ENCODE data around the gene NCOA6. TPM values are rescaled to one million over a fixed set of nuclear protein-coding genes. Genes with fewer than 3 reads are reported as not detected.

Gene NCOA6
- total RNA-seq, 1 donor from 2014 or later, result 21.1 TPM

GRCh38 chr20:34831936-34832335 is 6.5 kb upstream of the NCOA6 start:
- Mint-ChIP-seq H3K27me3 (ENCODE audit: low read depth, unreplicated experiment) (peaks cover 18% of the 10 kb centered on the region), H3K4me3 (ENCODE audit: unreplicated experiment) (no peak overlapping the region), H3K4me1 (ENCODE audit: low read depth, unreplicated experiment) (no peaks in the 10 kb centered on the region), H3K27ac (ENCODE audit: unreplicated experiment) (no peak overlapping the region), H3K36me3 (ENCODE audit: low read depth, unreplicated experiment) (no peaks in the 10 kb centered on the region), H3K9me3 (ENCODE audit: unreplicated experiment) (no peaks in the 10 kb centered on the region)
- Histone ChIP-seq H3K9me3 (ENCODE audit: insufficient read depth, low read depth, low read length) (no peaks in the 10 kb centered on the region), H3K4me1 (ENCODE audit: insufficient read depth, low read length) (no peaks in the 10 kb centered on the region), H4K20me1 (ENCODE audit: insufficient read depth, low read length) (no peaks in the 10 kb centered on the region), H3K27ac (ENCODE audit: low read depth, low read length) (no peak overlapping the region), H3K4me3 (ENCODE audit: insufficient read depth, low read depth, low read length) (no peak overlapping the region), H3K27me3 (ENCODE audit: insufficient read depth, low read length) (peaks cover 23% of the 10 kb centered on the region), H3K4me2 (ENCODE audit: low read length) (no peak overlapping the region), H3K36me3 (ENCODE audit: insufficient read depth, low read length) (no peaks in the 10 kb centered on the region), H2AFZ (ENCODE audit: low read depth, low read length) (no peak overlapping the region), H3K9ac (ENCODE audit: low read length) (no peak overlapping the region), H3K79me2 (ENCODE audit: insufficient read depth, low read length) (no peaks in the 10 kb centered on the region)
- DNase-seq (ENCODE audit: low read depth) (no peak), FAIRE-seq (no peak)
- no peak for TF ChIP-seq EZH2 (IDR thresholded peaks at IDR 0.05; ENCODE audit: insufficient read depth, low read length)
- TF ChIP-seq, protein P1, sequence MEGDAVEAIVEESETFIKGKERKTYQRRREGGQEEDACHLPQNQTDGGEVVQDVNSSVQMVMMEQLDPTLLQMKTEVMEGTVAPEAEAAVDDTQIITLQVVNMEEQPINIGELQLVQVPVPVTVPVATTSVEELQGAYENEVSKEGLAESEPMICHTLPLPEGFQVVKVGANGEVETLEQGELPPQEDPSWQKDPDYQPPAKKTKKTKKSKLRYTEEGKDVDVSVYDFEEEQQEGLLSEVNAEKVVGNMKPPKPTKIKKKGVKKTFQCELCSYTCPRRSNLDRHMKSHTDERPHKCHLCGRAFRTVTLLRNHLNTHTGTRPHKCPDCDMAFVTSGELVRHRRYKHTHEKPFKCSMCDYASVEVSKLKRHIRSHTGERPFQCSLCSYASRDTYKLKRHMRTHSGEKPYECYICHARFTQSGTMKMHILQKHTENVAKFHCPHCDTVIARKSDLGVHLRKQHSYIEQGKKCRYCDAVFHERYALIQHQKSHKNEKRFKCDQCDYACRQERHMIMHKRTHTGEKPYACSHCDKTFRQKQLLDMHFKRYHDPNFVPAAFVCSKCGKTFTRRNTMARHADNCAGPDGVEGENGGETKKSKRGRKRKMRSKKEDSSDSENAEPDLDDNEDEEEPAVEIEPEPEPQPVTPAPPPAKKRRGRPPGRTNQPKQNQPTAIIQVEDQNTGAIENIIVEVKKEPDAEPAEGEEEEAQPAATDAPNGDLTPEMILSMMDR (IDR thresholded peaks at IDR 0.05; ENCODE audit: insufficient read depth, low read depth, low read length), result no peak

DNA sequence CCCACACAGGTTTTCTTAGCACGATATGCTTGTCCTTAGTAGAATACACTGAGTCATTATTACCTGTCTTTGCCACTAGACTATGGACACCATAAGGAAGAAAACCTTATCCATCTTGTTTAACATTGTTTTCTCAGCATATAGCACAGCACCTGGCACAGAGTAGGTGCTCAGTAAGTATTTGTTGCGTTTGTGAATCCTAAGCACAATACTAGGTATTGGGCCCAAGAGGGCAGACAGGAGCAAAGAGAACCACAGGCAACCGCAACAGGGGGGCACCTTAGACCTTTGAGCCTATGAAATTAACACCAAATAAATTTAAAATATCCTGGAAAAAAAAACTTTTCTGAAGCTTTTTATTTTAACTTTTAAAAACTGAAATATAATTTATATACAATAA is 3.7 kb upstream of the NCOA6 start:
- Histone ChIP-seq H3K9ac (ENCODE audit: low read length) (no peak overlapping the region), H3K4me2 (ENCODE audit: low read length) (no peak overlapping the region), H3K27me3 (ENCODE audit: insufficient read depth, low read length) (peaks cover 23% of the 10 kb centered on the region), H4K20me1 (ENCODE audit: insufficient read depth, low read length) (peaks cover 6% of the 10 kb centered on the region), H3K79me2 (ENCODE audit: insufficient read depth, low read length) (peaks cover 11% of the 10 kb centered on the region), H3K9me3 (ENCODE audit: insufficient read depth, low read depth, low read length) (no peaks in the 10 kb centered on the region), H3K4me1 (ENCODE audit: insufficient read depth, low read length) (no peaks in the 10 kb centered on the region), H3K27ac (ENCODE audit: low read depth, low read length) (no peak overlapping the region), H2AFZ (ENCODE audit: low read depth, low read length) (no peak overlapping the region), H3K36me3 (ENCODE audit: insufficient read depth, low read length) (no peaks in the 10 kb centered on the region), H3K4me3 (ENCODE audit: insufficient read depth, low read depth, low read length) (no peak overlapping the region)
- no peak for DNase-seq (ENCODE audit: low read depth)
- Mint-ChIP-seq H3K4me1 (ENCODE audit: low read depth, unreplicated experiment) (peaks cover 1% of the 10 kb centered on the region), H3K9me3 (ENCODE audit: unreplicated experiment) (no peaks in the 10 kb centered on the region), H3K36me3 (ENCODE audit: low read depth, unreplicated experiment) (peaks cover 2% of the 10 kb centered on the region), H3K27me3 (ENCODE audit: low read depth, unreplicated experiment) (peaks cover 16% of the 10 kb centered on the region), H3K27ac (ENCODE audit: unreplicated experiment) (no peak overlapping the region), H3K4me3 (ENCODE audit: unreplicated experiment) (no peak overlapping the region)
- TF ChIP-seq EZH2 (IDR thresholded peaks at IDR 0.05; ENCODE audit: insufficient read depth, low read length), result no peak
- TF ChIP-seq, protein P1 (IDR thresholded peaks at IDR 0.05; ENCODE audit: insufficient read depth, low read depth, low read length), result no peak
- FAIRE-seq, result no peak

DNA sequence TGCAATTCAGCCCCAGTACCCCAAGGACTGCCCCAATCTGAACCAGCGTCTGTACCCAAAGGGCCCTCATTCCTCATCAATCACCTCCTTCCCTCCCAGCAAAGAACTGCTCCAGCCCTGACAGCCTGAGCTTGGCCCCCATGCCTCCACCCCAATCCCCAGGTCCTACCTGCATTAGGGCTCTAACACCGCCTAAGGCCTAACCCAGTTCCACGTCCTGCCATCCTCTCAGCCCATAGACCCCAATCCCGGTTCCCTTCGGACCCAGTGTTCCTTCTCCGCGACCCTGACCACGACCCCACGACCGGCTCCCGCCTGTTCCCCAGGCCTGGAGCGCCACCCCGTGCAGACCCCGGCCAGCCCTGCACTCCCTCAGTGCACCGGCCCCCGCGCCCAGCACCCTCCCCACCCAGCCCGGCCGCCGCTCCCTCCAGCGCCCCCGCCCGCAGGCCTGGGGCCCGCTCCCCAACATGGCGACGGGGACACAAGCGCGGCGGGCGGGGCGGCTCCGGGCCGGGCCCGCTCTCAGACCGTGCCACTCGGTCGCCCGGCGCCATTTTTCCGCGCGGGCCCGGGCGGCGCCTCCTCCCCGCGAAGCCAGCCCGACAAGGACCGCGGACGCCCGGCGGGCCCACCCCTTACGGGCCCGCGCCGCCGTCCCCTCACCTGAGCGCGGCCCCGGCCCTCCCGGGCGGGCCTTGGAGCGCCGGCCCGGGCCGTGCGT is 483 bp downstream of the NCOA6 start:
- no peaks in the 10 kb centered on the region for H3K4me1 ChIP-seq (ENCODE audit: insufficient read depth, low read length)
- H3K9me3 Mint-ChIP-seq (ENCODE audit: unreplicated experiment), result no peaks in the 10 kb centered on the region
- H3K36me3 ChIP-seq (ENCODE audit: insufficient read depth, low read length), result no peaks in the 10 kb centered on the region
- TF ChIP-seq EZH2 (IDR thresholded peaks at IDR 0.05; ENCODE audit: insufficient read depth, low read length), result no peak
- TF ChIP-seq, protein P1 (IDR thresholded peaks at IDR 0.05; ENCODE audit: insufficient read depth, low read depth, low read length), result no peak
- H4K20me1 ChIP-seq (ENCODE audit: insufficient read depth, low read length), result peaks cover 47% of the 10 kb centered on the region
- peak overlapping the region; percentile 96 for H3K4me2 ChIP-seq (ENCODE audit: low read length)
- no peaks in the 10 kb centered on the region for H3K27me3 ChIP-seq (ENCODE audit: insufficient read depth, low read length)
- no peak for FAIRE-seq
- H3K4me3 Mint-ChIP-seq (ENCODE audit: unreplicated experiment), result peak overlapping the region; percentile 99
- H3K4me3 ChIP-seq (ENCODE audit: insufficient read depth, low read depth, low read length), result peak overlapping the region; percentile 98
- peak overlapping the region; percentile 86 for H3K27ac ChIP-seq (ENCODE audit: low read depth, low read length)
- peak overlapping the region; percentile 84 for H3K27ac Mint-ChIP-seq (ENCODE audit: unreplicated experiment)
- H3K9ac ChIP-seq (ENCODE audit: low read length), result peak overlapping the region; percentile 96
- H3K79me2 ChIP-seq (ENCODE audit: insufficient read depth, low read length), result peaks cover 52% of the 10 kb centered on the region
- peaks cover 13% of the 10 kb centered on the region for H3K4me1 Mint-ChIP-seq (ENCODE audit: low read depth, unreplicated experiment)
- no peaks in the 10 kb centered on the region for H3K9me3 ChIP-seq (ENCODE audit: insufficient read depth, low read depth, low read length)
- H2AFZ ChIP-seq (ENCODE audit: low read depth, low read length), result peak overlapping the region; percentile 91
- H3K27me3 Mint-ChIP-seq (ENCODE audit: low read depth, unreplicated experiment), result peaks cover under 1% of the 10 kb centered on the region
- peaks cover 10% of the 10 kb centered on the region for H3K36me3 Mint-ChIP-seq (ENCODE audit: low read depth, unreplicated experiment)
- peak; percentile 19 for DNase-seq (ENCODE audit: low read depth)
